ENCODE data around the gene ERCC8. TPM values are rescaled to one million over a fixed set of nuclear protein-coding genes. Genes with fewer than 3 reads are reported as not detected.
A peak's percentile ranks its signal among the peaks of the same experiment; 100 is the strongest.

Gene ERCC8
- total and polyA plus RNA-seq, 9 of the 15 experiments (the other 6 are each of a cell fraction or from before 2014, with no cell fraction given), result 10.1 to 41.8 (median 24.4) TPM

DNA sequence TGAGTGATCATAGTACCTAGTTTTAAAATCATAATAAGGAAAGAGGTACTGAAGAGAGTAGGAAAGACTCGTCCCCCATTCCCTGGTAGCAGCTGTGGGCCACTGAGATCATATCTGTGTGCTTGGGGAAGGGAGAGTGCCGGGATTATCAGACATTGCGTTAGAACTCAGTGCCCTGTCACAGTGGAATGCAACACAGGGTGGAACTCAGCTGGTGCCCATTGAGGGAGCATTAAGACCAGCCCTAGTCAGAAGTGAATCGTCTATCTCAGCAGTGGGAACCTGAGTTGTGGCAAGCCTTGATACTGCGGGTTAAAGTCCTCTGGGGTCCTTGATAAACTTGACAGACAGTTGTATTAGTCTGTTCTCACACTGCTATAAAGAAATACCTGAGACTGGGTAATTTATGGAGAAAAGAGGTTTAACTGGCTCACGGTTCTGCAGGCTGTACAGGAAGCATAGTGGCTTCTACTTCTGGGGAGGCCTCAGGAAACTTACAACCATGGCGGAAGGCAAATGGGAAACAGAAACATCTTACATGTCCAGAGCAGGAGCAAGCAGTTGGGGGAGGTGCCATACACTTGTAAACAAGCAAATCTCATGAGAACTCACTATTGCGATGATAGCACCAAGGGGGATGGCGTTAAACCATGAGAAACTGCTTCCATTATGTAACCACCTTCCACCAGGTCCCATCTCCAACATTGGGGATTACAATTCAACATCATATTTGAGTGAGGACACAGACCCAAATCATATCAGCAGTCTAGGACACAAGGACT lies 33.3 kb upstream of the ERCC8 start (continued):
- TF ChIP-seq THAP12 (CRISPR knock-in tag; IDR thresholded peaks at IDR 0.05), result no peak
- TF ChIP-seq RFX7 (CRISPR knock-in tag; IDR thresholded peaks at IDR 0.05), result no peak
- peak; percentile 42; the same call in 1 of the 2 replicates for TF ChIP-seq ARID1B (IDR thresholded peaks at IDR 0.05)
- TF ChIP-seq ZBTB49 (CRISPR knock-in tag; IDR thresholded peaks at IDR 0.05; ENCODE audit: borderline replicate concordance), result no peak
- TF ChIP-seq, protein P1, sequence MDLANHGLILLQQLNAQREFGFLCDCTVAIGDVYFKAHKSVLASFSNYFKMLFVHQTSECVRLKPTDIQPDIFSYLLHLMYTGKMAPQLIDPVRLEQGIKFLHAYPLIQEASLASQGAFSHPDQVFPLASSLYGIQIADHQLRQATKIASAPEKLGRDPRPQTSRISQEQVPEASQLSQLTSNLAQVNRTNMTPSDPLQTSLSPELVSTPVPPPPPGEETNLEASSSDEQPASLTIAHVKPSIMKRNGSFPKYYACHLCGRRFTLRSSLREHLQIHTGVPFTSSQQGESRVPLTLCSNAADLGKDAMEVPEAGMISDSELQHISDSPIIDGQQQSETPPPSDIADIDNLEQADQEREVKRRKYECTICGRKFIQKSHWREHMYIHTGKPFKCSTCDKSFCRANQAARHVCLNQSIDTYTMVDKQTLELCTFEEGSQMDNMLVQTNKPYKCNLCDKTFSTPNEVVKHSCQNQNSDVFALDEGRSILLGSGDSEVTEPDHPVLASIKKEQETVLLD (IDR thresholded peaks at IDR 0.05), result no peak
- TF ChIP-seq SMAD1 (IDR thresholded peaks at IDR 0.05; ENCODE audit: low read depth, low read length, partially characterized antibody), result no peak
- TF ChIP-seq CBX5 (IDR thresholded peaks at IDR 0.05; ENCODE audit: borderline replicate concordance, low read depth), result no peak
- no peak for TF ChIP-seq ATF7 (IDR thresholded peaks at IDR 0.05)
- no peak for TF ChIP-seq THRAP3 (IDR thresholded peaks at IDR 0.05; ENCODE audit: borderline replicate concordance)
- peak; percentile 35; the same call in 1 of the 2 replicates for TF ChIP-seq TAL1 (IDR thresholded peaks at IDR 0.05)
- TF ChIP-seq ZBTB34 (CRISPR knock-in tag; IDR thresholded peaks at IDR 0.05), result no peak
- TF ChIP-seq FOXK2 (conservative IDR thresholded peaks at IDR 0.05 in 1 of 2, IDR thresholded peaks at IDR 0.05 in 1 of 2; ENCODE audit: low read depth in 2 of 2), result peak; percentile 90 to 92
- TF ChIP-seq KDM1A (IDR thresholded peaks at IDR 0.05), result no peak; a peak in 1 of 4 replicates
- TF ChIP-seq, protein P2, sequence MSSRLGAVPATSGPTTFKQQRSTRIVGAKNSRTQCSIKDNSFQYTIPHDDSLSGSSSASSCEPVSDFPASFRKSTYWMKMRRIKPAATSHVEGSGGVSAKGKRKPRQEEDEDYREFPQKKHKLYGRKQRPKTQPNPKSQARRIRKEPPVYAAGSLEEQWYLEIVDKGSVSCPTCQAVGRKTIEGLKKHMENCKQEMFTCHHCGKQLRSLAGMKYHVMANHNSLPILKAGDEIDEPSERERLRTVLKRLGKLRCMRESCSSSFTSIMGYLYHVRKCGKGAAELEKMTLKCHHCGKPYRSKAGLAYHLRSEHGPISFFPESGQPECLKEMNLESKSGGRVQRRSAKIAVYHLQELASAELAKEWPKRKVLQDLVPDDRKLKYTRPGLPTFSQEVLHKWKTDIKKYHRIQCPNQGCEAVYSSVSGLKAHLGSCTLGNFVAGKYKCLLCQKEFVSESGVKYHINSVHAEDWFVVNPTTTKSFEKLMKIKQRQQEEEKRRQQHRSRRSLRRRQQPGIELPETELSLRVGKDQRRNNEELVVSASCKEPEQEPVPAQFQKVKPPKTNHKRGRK (tag; IDR thresholded peaks at IDR 0.05), result no peak
- no peak for TF ChIP-seq ARNT (IDR thresholded peaks at IDR 0.05)
- TF ChIP-seq BRD4 (IDR thresholded peaks at IDR 0.05), result no peak
- TF ChIP-seq GATAD2A (IDR thresholded peaks at IDR 0.05), result 0 out of 2 replicates have a peak, but pooled peaks have one; percentile 14

All from K562 (cell line).